ENCODE measurements around the gene MAP7. TPM values are rescaled to one million over a fixed set of nuclear protein-coding genes. Genes with fewer than 3 reads are reported as not detected.

The MAP7 gene
- total and polyA plus RNA-seq, 9 of the 15 experiments (the other 6 are each of a cell fraction or from before 2014, with no cell fraction given), result 0.76 to 7.7 (median 3.9) TPM

DNA sequence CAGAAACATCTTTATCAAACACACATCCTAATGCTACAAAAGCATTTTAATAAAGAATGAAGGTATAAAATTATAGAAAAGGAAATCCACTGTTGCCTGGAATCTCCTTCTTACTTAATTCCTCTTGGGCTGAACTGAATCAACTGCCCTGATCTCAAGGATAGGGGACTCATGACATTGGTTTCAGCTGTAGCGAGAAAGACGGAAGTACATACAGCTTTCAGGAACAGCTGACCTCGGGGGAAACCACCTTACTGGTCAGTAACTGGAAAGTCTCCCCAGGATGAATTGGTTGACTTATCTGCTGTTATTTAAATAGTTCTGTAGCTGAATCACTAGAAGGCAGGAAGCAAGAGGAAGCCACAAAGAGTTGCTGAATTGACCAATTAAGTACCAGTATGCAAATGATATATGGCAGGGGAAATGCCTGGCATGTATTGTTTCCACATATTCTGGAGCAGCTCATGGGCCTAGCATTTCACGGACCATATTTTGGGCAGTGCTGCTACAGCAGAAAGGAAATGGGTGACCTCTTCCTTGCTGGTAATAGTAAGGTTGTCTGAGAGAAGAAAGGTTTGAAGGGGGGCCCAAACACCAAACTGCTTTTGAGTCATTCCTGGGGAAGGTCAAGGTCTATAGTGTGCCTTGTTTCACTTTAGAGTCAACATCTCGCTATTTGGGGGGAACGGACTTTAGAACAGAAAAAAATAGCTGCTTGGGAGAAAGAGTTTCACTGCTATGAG, 43.7 kb upstream of the MAP7 start (continued):
- TF ChIP-seq NR2C2 (CRISPR knock-in tag; IDR thresholded peaks at IDR 0.05) (no peak), NR2C2 (tag; IDR thresholded peaks at IDR 0.05) (peak; percentile 51; the same call in 1 of the 2 replicates), MXI1 (IDR thresholded peaks at IDR 0.05; ENCODE audit: low read depth, low read length) (no peak), FOSL1 (tag; conservative IDR thresholded peaks at IDR 0.05) (peak; percentile 84), ETV6 (IDR thresholded peaks at IDR 0.05; ENCODE audit: borderline replicate concordance in 1 of 2, low read depth in 2 of 2, low read length in 1 of 2) (no peak), ETV6 (CRISPR knock-in tag; IDR thresholded peaks at IDR 0.05; ENCODE audit: borderline replicate concordance) (no peak), YY1 (IDR thresholded peaks at IDR 0.05; ENCODE audit: borderline replicate concordance in 1 of 3, control insufficient read depth in 1 of 3, extremely low read depth in 1 of 3, insufficient read depth in 3 of 3, insufficient read length in 1 of 3, insufficient replicate concordance in 2 of 3, low read depth in 1 of 3, low read length in 2 of 3) (no peak), JUN (IDR thresholded peaks at IDR 0.05; ENCODE audit: borderline replicate concordance, low read depth, low read length) (no peak), JUN (CRISPR knock-in tag; IDR thresholded peaks at IDR 0.05; ENCODE audit: borderline replicate concordance) (no peak), FOXJ3 (CRISPR knock-in tag; IDR thresholded peaks at IDR 0.05) (no peak), ERF (CRISPR knock-in tag; IDR thresholded peaks at IDR 0.05) (peak; percentile 44; the same call in 1 of the 2 replicates), RAD21 (CRISPR knock-in tag; conservative IDR thresholded peaks at IDR 0.05 in 1 of 2, IDR thresholded peaks at IDR 0.05 in 1 of 2) (0 out of 4 replicates have a peak, but pooled peaks of 1 of the 2 experiments have one; percentile 8), CCAR2 (IDR thresholded peaks at IDR 0.05; ENCODE audit: low read depth, low read length) (no peak), GTF2E2 (tag; IDR thresholded peaks at IDR 0.05) (peak; percentile 54; the same call in 1 of the 2 replicates), HDAC8 (tag; IDR thresholded peaks at IDR 0.05) (no peak), ZNF766 (CRISPR knock-in tag; conservative IDR thresholded peaks at IDR 0.05) (no peak)
- TF ChIP-seq, protein P1, sequence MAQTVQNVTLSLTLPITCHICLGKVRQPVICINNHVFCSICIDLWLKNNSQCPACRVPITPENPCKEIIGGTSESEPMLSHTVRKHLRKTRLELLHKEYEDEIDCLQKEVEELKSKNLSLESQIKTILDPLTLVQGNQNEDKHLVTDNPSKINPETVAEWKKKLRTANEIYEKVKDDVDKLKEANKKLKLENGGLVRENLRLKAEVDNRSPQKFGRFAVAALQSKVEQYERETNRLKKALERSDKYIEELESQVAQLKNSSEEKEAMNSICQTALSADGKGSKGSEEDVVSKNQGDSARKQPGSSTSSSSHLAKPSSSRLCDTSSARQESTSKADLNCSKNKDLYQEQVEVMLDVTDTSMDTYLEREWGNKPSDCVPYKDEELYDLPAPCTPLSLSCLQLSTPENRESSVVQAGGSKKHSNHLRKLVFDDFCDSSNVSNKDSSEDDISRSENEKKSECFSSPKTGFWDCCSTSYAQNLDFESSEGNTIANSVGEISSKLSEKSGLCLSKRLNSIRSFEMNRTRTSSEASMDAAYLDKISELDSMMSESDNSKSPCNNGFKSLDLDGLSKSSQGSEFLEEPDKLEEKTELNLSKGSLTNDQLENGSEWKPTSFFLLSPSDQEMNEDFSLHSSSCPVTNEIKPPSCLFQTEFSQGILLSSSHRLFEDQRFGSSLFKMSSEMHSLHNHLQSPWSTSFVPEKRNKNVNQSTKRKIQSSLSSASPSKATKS (CRISPR knock-in tag; IDR thresholded peaks at IDR 0.05), result no peak
- TF ChIP-seq, protein P2, sequence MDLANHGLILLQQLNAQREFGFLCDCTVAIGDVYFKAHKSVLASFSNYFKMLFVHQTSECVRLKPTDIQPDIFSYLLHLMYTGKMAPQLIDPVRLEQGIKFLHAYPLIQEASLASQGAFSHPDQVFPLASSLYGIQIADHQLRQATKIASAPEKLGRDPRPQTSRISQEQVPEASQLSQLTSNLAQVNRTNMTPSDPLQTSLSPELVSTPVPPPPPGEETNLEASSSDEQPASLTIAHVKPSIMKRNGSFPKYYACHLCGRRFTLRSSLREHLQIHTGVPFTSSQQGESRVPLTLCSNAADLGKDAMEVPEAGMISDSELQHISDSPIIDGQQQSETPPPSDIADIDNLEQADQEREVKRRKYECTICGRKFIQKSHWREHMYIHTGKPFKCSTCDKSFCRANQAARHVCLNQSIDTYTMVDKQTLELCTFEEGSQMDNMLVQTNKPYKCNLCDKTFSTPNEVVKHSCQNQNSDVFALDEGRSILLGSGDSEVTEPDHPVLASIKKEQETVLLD (IDR thresholded peaks at IDR 0.05), result no peak
- TF ChIP-seq, protein P3, sequence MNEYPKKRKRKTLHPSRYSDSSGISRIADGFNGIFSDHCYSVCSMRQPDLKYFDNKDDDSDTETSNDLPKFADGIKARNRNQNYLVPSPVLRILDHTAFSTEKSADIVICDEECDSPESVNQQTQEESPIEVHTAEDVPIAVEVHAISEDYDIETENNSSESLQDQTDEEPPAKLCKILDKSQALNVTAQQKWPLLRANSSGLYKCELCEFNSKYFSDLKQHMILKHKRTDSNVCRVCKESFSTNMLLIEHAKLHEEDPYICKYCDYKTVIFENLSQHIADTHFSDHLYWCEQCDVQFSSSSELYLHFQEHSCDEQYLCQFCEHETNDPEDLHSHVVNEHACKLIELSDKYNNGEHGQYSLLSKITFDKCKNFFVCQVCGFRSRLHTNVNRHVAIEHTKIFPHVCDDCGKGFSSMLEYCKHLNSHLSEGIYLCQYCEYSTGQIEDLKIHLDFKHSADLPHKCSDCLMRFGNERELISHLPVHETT (CRISPR knock-in tag; conservative IDR thresholded peaks at IDR 0.05 in 1 of 2, IDR thresholded peaks at IDR 0.05 in 1 of 2), result peak in 1 of 2 experiments; percentile 61; a peak in 1 of 4 replicates
- TF ChIP-seq, protein P4, sequence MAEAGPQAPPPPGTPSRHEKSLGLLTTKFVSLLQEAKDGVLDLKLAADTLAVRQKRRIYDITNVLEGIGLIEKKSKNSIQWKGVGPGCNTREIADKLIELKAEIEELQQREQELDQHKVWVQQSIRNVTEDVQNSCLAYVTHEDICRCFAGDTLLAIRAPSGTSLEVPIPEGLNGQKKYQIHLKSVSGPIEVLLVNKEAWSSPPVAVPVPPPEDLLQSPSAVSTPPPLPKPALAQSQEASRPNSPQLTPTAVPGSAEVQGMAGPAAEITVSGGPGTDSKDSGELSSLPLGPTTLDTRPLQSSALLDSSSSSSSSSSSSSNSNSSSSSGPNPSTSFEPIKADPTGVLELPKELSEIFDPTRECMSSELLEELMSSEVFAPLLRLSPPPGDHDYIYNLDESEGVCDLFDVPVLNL (CRISPR knock-in tag; IDR thresholded peaks at IDR 0.05; ENCODE audit: low read depth), result no peak
